Body of pancreas (tissue), 4 donors: ENCODE measurements around the gene MED19. TPM values are rescaled to one million over a fixed set of nuclear protein-coding genes. Genes with fewer than 3 reads are reported as not detected.
"Not testable (repeated sequence)": the region's sequence is repeated elsewhere in the genome, so short reads cannot be mapped to it uniquely, and the experiment has no call there.

ENCODE experiments used
- ATAC-seq: fragments of 150-250 bp; one replicate; pipeline ENCODE4 v1.9.1; 2016
- DNase-seq, 4 donors: peaks; one replicate each; pipeline ENCODE4 v3.0.0-alpha.2; 2019
- H3K27ac ChIP-seq, 4 donors: fragments of 200-600 bp; sonication (generic); 1 replicate in 3 of 4; 2 replicates in 1 of 4; pipeline versions ENCODE4 v1.5.1 to v1.6.1; 2016 to 2019; ENCODE audit warnings: mild to moderate bottlenecking in 1 of 4, mixed read lengths in 1 of 4, moderate library complexity in 1 of 4
- H3K27me3 ChIP-seq, 2 donors: fragments of 200-600 bp; sonication (generic); one replicate each; pipeline ENCODE4 v1.6.0; 2016; ENCODE audit warnings: mild to moderate bottlenecking in 1 of 2
- H3K36me3 ChIP-seq, 2 donors: fragments of 200-600 bp; sonication (generic); replicated peaks in 1 of 2; 2 replicates each; pipeline ENCODE4 v1.5.1; 2016; ENCODE audit warnings: low read depth in 2 of 2; ENCODE audit not compliant: insufficient read depth in 1 of 2
- H3K4me1 ChIP-seq: fragments of 200-600 bp; sonication (generic); one replicate; pipeline ENCODE4 v1.6.0; 2016
- H3K4me3 ChIP-seq, 2 donors: fragments of 200-600 bp; sonication (generic); 1 replicate in 1 of 2; 2 replicates in 1 of 2; pipeline ENCODE4 v1.5.1; 2016 to 2019
- H3K9me3 ChIP-seq, 3 donors: fragments of 200-600 bp; sonication (generic); 1 replicate in 2 of 3; 2 replicates in 1 of 3; pipeline ENCODE4 v1.5.1; 2016
- POLR2A ChIP-seq, 3 donors: fragments of 450-650 bp; IDR thresholded peaks; one replicate each; pipeline ENCODE4 v1.6.1; 2016; ENCODE audit warnings: antibody characterized with exemption in 3 of 3, mild to moderate bottlenecking in 2 of 3
- WGBS, 2 donors: methylation state at CpG; one replicate each; pipeline ENCODE4 v1.1.5; 2017; 5-methylcytosine and 5-hydroxymethylcytosine counted together
- intact Hi-C: fragments of 100-400 bp; cut with DNase I; formaldehyde crosslinking; loops from one replicate; pipeline ENCODE4 v1.15.1; 2023
- total RNA-seq, 2 donors: library from RNA; depleted of rRNA; stranded (reverse); fragments of >200 nt; gene quantifications; one replicate each; pipeline ENCODE4 v1.1.0, GENCODE V29; 2016
- TF ChIP-seq, protein P1 (sequence below), 7 experiments: fragments of 450-650 bp in 4 of 7; fragments of 200-600 bp in 3 of 7; sonication (generic) in 3 of 7; IDR thresholded peaks; one replicate each; pipeline ENCODE4 v1.5.1; 2016 to 2019; ENCODE audit warnings: antibody characterized with exemption in 7 of 7

The MED19 gene
- total RNA-seq, 2 donors from 2014 or later = 15.5 to 17.4 TPM

DNA sequence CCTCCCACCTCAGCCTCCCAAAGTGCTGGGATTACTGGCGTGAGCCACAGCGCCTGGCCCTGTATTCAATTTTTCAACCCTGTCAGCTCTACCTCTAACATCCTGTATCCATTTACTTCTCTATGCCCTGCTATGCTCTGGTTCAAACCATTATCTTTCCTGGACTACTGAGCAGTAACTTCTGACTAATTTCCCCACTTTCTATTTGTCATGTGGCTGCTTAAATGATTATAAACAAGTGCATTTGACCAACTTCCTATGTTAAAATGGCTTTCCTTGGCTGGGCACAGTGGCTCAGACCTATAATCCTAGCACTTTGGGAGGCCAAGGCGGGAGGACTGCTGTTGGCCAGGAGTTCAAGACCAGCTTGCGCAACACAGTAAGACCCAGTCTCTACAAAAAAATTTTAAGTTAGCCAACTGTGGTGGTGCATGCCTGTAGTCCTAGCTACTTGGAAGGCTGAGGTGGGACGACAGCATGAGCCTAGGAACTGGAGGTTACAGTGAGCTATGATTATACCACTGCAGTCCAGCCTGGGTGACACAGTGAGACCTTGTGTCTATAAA, 2.1 kb downstream of the MED19 start:
- H3K36me3 ChIP-seq = peaks cover 0 to 2% of the 10 kb centered on the region in 2 donors
- peaks cover 37% of the 10 kb centered on the region for H3K4me1 ChIP-seq
- WGBS, 2 donors = 89 to 97% methylated on average over 5 of the region's 5 CpGs
- H3K27ac ChIP-seq = no peak overlapping the region
- TF ChIP-seq POLR2A (IDR thresholded peaks at IDR 0.05) = no peak
- TF ChIP-seq, protein P1, sequence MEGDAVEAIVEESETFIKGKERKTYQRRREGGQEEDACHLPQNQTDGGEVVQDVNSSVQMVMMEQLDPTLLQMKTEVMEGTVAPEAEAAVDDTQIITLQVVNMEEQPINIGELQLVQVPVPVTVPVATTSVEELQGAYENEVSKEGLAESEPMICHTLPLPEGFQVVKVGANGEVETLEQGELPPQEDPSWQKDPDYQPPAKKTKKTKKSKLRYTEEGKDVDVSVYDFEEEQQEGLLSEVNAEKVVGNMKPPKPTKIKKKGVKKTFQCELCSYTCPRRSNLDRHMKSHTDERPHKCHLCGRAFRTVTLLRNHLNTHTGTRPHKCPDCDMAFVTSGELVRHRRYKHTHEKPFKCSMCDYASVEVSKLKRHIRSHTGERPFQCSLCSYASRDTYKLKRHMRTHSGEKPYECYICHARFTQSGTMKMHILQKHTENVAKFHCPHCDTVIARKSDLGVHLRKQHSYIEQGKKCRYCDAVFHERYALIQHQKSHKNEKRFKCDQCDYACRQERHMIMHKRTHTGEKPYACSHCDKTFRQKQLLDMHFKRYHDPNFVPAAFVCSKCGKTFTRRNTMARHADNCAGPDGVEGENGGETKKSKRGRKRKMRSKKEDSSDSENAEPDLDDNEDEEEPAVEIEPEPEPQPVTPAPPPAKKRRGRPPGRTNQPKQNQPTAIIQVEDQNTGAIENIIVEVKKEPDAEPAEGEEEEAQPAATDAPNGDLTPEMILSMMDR (IDR thresholded peaks at IDR 0.05) = no peak
- no peak for DNase-seq
- intact Hi-C loops = loop anchor here (10.0 kb wide), 1 partner anchor 45 kb away; the partner anchor contains the start of gene ZDHHC5
- ATAC-seq = no peak
- no peak overlapping the region for H3K4me3 ChIP-seq
- no peaks in the 10 kb centered on the region for H3K9me3 ChIP-seq
- H3K27me3 ChIP-seq = no peaks in the 10 kb centered on the region

DNA sequence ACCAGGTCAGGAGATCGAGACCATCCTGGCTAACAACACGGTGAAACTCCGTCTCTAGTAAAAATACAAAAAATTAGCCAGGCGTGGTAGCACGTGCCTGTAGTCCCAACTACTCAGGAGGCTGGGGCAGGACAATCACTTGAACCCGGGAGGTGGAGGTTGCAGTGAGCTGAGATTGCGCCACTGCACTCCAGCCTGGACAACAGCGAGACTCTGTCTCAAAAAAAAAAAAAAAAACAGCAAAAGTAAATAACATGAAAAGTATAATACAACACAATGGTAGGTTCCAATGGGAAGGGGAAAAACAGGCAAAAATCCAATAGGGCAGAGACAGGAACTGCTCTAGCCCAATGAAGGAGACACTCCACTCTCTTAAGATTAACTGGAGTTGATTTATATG, 6.6 kb downstream of the MED19 start:
- H3K27ac ChIP-seq, H3K9me3 ChIP-seq, H3K27me3 ChIP-seq, H3K4me1 ChIP-seq, intact Hi-C loops, H3K4me3 ChIP-seq, ATAC-seq, DNase-seq: not testable (repeated sequence)
- H3K36me3 ChIP-seq = peaks cover 0 to 18% of the 10 kb centered on the region in 2 donors
- WGBS, 2 donors = 85 to 89% methylated on average over 8 of the region's 8 CpGs

DNA sequence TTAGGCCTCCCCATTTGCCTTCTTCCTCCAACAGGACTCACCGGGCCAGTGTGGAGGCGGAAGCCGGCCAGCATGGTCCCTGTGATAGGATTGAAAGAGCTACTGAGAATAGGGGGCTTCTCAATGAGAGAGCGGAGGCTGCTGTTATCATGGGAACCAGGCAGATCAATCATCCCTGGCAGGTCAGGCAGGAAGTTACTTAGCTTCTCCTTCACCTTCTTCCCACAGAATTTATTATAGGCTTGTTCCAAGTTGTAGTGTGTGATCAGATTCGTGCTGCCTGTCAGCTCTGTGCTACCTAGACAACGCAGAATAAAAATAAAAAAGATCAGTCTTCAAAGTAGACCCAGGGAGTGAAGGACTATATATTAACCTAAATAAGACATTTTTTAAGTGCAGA, 7.1 kb downstream of the MED19 start:
- peaks cover 3% of the 10 kb centered on the region for H3K4me1 ChIP-seq
- H3K4me3 ChIP-seq = no peak overlapping the region
- no peak overlapping the region for H3K27ac ChIP-seq
- TF ChIP-seq, protein P1 (IDR thresholded peaks at IDR 0.05) = no peak
- TF ChIP-seq POLR2A (IDR thresholded peaks at IDR 0.05) = no peak
- 86 to 91% methylated on average over 6 of the region's 6 CpGs for WGBS, 2 donors
- no peak for DNase-seq
- intact Hi-C loops = no loop called here
- H3K27me3 ChIP-seq = no peaks in the 10 kb centered on the region
- no peaks in the 10 kb centered on the region for H3K9me3 ChIP-seq
- peaks cover 0 to 21% of the 10 kb centered on the region in 2 donors for H3K36me3 ChIP-seq
- no peak for ATAC-seq

DNA sequence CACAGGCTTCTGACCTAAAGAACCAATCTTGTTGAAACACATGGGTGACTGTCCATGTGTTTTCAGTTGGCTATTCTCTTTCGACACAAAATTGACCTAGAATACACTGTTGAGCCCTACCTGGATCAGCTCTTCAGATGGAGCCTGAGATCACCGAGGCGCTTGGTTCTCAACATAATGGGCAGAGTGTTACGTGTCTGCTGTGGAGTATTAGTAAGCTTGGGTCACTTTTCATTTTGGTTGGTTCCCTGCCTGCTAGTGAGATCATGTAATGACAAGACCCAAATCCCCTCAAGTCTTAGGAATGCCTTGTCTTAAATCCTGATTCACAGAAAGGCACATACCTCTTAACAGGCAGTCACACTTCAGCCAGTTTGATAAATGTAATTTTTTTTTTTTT, 8.7 kb downstream of the MED19 start:
- no peaks in the 10 kb centered on the region for H3K9me3 ChIP-seq
- TF ChIP-seq, protein P1 (IDR thresholded peaks at IDR 0.05) = no peak
- TF ChIP-seq POLR2A (IDR thresholded peaks at IDR 0.05) = no peak
- 90 to 96% methylated on average over 4 of the region's 4 CpGs for WGBS, 2 donors
- no peak for ATAC-seq
- H3K4me3 ChIP-seq = no peak overlapping the region
- no peak for DNase-seq
- H3K36me3 ChIP-seq = peaks cover 0 to 36% of the 10 kb centered on the region in 2 donors
- intact Hi-C loops = no loop called here
- no peaks in the 10 kb centered on the region for H3K4me1 ChIP-seq
- H3K27ac ChIP-seq = no peak overlapping the region
- no peaks in the 10 kb centered on the region for H3K27me3 ChIP-seq

DNA sequence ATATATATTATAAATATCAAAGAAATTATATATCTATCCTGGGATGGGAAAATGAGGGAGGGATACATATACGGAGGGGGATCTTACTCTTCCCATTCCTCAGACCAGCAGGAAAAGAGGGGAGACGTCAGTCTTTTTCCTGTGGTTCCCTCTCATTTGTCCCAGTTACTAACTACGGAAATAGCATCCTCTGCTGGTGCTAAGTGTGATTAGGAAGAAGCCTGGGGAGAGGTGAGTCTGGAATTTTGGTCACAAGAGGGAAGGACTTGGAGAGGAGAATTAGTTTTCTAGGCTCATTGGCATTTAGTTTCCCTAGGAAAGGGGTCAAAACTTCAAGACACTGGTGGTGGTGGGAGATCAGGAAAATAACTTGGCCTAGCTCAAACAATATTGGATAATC, 11.6 kb downstream of the MED19 start:
- Histone ChIP-seq H3K27ac (no peak overlapping the region), H3K9me3 (no peaks in the 10 kb centered on the region), H3K27me3 (no peaks in the 10 kb centered on the region), H3K36me3 (peaks cover 10 to 55% of the 10 kb centered on the region in 2 donors), H3K4me3 (no peak overlapping the region), H3K4me1 (no peaks in the 10 kb centered on the region)
- WGBS, 2 donors = 72 to 76% methylated on average over 3 of the region's 3 CpGs
- TF ChIP-seq, protein P1 (IDR thresholded peaks at IDR 0.05) = no peak
- TF ChIP-seq POLR2A (IDR thresholded peaks at IDR 0.05) = no peak
- intact Hi-C loops = no loop called here
- DNase-seq (no peak), ATAC-seq (no peak)
